WTC11 (cell line): ENCODE data around the gene ARHGEF1.

ENCODE experiments used
- FOXJ3 ChIP-seq: sonication (generic); formaldehyde crosslinking; IDR thresholded peaks from 2 replicates; pipeline ENCODE4 v1.9.0; 2021; ENCODE audit warnings: missing genetic modification reagents, mild to moderate bottlenecking, borderline replicate concordance
- TEAD4 ChIP-seq: sonication (generic); formaldehyde crosslinking; IDR thresholded peaks from 2 replicates; pipeline ENCODE4 v1.8.0; 2022; ENCODE audit warnings: mild to moderate bottlenecking, missing genetic modification reagents
- TF ChIP-seq, protein P1 (sequence below): sonication (generic); formaldehyde crosslinking; IDR thresholded peaks from 2 replicates; pipeline ENCODE4 v1.8.1; 2023; ENCODE audit warnings: mild to moderate bottlenecking, missing genetic modification reagents, borderline replicate concordance
- TF ChIP-seq, protein P2 (sequence below): sonication (generic); formaldehyde crosslinking; IDR thresholded peaks from 2 replicates; pipeline ENCODE4 v1.8.0; 2022; ENCODE audit warnings: mild to moderate bottlenecking, missing genetic modification reagents
- TF ChIP-seq, protein P3 (sequence below): fragments of 250-450 bp; sonication (Bioruptor Pico); IDR thresholded peaks from 2 replicates; pipeline ENCODE4 v1.9.0; 2021; ENCODE audit warnings: mild to moderate bottlenecking, borderline replicate concordance
- TF ChIP-seq, protein P4 (sequence below): fragments of 200-600 bp; IDR thresholded peaks from 2 replicates; pipeline ENCODE4 v1.8.0; 2022; ENCODE audit warnings: antibody characterized with exemption

DNA sequence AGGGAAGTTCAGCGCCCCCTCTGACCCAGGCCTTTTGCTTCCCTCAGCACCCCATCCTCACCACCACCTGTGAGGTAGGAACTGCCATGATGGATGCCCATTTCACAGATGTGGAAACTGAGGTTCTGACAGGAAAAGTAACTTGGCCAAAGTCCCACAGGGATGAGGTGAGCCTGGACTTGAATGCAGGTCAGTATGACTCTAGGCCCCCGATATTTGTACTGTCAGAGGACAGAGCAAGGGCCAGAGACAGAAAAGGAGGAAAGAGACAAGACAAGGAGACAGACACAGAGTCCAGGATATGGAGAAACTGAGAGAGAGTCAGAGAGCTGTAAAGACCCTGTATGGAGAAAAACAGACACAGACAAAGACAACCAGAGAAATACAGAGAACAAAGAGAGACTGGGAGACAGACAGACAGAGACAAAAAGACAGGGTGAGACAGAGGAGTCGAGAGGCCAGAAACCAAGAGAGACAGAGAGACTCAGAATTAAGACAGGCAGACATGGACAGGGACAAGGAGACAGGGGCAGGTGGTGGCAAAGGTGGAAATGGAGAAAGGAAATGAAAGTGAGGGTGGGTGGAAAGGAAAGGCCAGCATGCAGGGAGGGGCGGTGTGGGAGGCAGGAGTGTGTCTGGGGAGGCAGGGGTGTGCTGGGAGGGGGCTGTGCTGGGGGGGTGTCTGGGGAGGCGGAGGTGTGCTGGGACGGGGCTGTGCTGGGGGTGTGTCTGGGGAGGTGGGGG is 40.2 kb downstream of the ARHGEF1 start:
- TF ChIP-seq, protein P1, sequence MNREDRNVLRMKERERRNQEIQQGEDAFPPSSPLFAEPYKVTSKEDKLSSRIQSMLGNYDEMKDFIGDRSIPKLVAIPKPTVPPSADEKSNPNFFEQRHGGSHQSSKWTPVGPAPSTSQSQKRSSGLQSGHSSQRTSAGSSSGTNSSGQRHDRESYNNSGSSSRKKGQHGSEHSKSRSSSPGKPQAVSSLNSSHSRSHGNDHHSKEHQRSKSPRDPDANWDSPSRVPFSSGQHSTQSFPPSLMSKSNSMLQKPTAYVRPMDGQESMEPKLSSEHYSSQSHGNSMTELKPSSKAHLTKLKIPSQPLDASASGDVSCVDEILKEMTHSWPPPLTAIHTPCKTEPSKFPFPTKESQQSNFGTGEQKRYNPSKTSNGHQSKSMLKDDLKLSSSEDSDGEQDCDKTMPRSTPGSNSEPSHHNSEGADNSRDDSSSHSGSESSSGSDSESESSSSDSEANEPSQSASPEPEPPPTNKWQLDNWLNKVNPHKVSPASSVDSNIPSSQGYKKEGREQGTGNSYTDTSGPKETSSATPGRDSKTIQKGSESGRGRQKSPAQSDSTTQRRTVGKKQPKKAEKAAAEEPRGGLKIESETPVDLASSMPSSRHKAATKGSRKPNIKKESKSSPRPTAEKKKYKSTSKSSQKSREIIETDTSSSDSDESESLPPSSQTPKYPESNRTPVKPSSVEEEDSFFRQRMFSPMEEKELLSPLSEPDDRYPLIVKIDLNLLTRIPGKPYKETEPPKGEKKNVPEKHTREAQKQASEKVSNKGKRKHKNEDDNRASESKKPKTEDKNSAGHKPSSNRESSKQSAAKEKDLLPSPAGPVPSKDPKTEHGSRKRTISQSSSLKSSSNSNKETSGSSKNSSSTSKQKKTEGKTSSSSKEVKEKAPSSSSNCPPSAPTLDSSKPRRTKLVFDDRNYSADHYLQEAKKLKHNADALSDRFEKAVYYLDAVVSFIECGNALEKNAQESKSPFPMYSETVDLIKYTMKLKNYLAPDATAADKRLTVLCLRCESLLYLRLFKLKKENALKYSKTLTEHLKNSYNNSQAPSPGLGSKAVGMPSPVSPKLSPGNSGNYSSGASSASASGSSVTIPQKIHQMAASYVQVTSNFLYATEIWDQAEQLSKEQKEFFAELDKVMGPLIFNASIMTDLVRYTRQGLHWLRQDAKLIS (CRISPR knock-in tag), result no peak
- TF ChIP-seq FOXJ3 (CRISPR knock-in tag) (no peak), TEAD4 (CRISPR knock-in tag) (no peak)
- TF ChIP-seq, protein P2, sequence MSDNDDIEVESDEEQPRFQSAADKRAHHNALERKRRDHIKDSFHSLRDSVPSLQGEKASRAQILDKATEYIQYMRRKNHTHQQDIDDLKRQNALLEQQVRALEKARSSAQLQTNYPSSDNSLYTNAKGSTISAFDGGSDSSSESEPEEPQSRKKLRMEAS (CRISPR knock-in tag), result no peak
- TF ChIP-seq, protein P3, sequence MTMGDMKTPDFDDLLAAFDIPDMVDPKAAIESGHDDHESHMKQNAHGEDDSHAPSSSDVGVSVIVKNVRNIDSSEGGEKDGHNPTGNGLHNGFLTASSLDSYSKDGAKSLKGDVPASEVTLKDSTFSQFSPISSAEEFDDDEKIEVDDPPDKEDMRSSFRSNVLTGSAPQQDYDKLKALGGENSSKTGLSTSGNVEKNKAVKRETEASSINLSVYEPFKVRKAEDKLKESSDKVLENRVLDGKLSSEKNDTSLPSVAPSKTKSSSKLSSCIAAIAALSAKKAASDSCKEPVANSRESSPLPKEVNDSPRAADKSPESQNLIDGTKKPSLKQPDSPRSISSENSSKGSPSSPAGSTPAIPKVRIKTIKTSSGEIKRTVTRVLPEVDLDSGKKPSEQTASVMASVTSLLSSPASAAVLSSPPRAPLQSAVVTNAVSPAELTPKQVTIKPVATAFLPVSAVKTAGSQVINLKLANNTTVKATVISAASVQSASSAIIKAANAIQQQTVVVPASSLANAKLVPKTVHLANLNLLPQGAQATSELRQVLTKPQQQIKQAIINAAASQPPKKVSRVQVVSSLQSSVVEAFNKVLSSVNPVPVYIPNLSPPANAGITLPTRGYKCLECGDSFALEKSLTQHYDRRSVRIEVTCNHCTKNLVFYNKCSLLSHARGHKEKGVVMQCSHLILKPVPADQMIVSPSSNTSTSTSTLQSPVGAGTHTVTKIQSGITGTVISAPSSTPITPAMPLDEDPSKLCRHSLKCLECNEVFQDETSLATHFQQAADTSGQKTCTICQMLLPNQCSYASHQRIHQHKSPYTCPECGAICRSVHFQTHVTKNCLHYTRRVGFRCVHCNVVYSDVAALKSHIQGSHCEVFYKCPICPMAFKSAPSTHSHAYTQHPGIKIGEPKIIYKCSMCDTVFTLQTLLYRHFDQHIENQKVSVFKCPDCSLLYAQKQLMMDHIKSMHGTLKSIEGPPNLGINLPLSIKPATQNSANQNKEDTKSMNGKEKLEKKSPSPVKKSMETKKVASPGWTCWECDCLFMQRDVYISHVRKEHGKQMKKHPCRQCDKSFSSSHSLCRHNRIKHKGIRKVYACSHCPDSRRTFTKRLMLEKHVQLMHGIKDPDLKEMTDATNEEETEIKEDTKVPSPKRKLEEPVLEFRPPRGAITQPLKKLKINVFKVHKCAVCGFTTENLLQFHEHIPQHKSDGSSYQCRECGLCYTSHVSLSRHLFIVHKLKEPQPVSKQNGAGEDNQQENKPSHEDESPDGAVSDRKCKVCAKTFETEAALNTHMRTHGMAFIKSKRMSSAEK, result no peak
- TF ChIP-seq, protein P4, sequence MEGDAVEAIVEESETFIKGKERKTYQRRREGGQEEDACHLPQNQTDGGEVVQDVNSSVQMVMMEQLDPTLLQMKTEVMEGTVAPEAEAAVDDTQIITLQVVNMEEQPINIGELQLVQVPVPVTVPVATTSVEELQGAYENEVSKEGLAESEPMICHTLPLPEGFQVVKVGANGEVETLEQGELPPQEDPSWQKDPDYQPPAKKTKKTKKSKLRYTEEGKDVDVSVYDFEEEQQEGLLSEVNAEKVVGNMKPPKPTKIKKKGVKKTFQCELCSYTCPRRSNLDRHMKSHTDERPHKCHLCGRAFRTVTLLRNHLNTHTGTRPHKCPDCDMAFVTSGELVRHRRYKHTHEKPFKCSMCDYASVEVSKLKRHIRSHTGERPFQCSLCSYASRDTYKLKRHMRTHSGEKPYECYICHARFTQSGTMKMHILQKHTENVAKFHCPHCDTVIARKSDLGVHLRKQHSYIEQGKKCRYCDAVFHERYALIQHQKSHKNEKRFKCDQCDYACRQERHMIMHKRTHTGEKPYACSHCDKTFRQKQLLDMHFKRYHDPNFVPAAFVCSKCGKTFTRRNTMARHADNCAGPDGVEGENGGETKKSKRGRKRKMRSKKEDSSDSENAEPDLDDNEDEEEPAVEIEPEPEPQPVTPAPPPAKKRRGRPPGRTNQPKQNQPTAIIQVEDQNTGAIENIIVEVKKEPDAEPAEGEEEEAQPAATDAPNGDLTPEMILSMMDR, result no peak
